ENCODE results near the gene FHIP2A. TPM values are rescaled to one million over a fixed set of nuclear protein-coding genes. Genes with fewer than 3 reads are reported as not detected.
"Not testable (repeated sequence)": the region's sequence is repeated elsewhere in the genome, so short reads cannot be mapped to it uniquely, and the experiment has no call there.

Gene FHIP2A
- total and polyA plus RNA-seq, 7 experiments from 2014 or later = 6.1 to 28.7 (median 18.2) TPM

GRCh38 chr10:114856544-114857287, 35.1 kb downstream of the FHIP2A start:
- CTCF ChIA-PET = interaction anchor here (0.7 kb wide), 1 partner anchor 185 kb away, joined by 4 read pairs; no protein-coding TSS in a partner anchor
- Mint-ChIP-seq H3K27me3 (no peaks in the 10 kb centered on the region), H3K4me1 (peaks cover 0 to 29% (median 0%) of the 10 kb centered on the region in 7 donors), H3K4me3 (peak overlapping the region in 5 of 10 donors; percentile 9 to 49 (median 34)), H3K36me3 (peaks cover 10 to 50% (median 26%) of the 10 kb centered on the region in 5 donors), H3K27ac (peak overlapping the region; percentile 32 to 81 (median 64)), H3K9me3 (no peaks in the 10 kb centered on the region)
- DNase-seq (peak in 1 of 9 donors; percentile 3), ATAC-seq (no peak)
- POLR2A ChIA-PET = no interaction called here
- H3K4me3 ChIP-seq (ENCODE audit: low read length) = no peak overlapping the region
- no peaks in the 10 kb centered on the region for H3K4me1 ChIP-seq (ENCODE audit: control insufficient read depth in 2 of 2, insufficient read depth in 2 of 2, low read length in 2 of 2)
- peaks cover 3 to 35% (median 23%) of the 10 kb centered on the region in 3 experiments for H3K36me3 ChIP-seq (ENCODE audit: control insufficient read depth in 2 of 3, insufficient read depth in 3 of 3, low read length in 3 of 3)
- H3K27me3 ChIP-seq (ENCODE audit: control insufficient read depth in 2 of 2, insufficient read depth in 2 of 2, low read length in 2 of 2) = no peaks in the 10 kb centered on the region
- no peaks in the 10 kb centered on the region for H3K9me3 ChIP-seq (ENCODE audit: control insufficient read depth in 2 of 3, low read length in 3 of 3)
- intact Hi-C loops (cut with micrococcal nuclease) = loop anchor here in 1 of 2 donors (1.0 to 2.0 kb wide), 2 partner anchors 34 to 82 kb away; partner anchors contain the start of gene TRUB1
- H3K27ac ChIP-seq (ENCODE audit: low read depth, low read length) = peak overlapping the region; percentile 39

GRCh38 chr10:114857288-114857565, 35.6 kb downstream of the FHIP2A start:
- H3K27me3 Mint-ChIP-seq; H3K27ac ChIP-seq (ENCODE audit: low read depth, low read length); H3K27me3 ChIP-seq (ENCODE audit: control insufficient read depth in 2 of 2, insufficient read depth in 2 of 2, low read length in 2 of 2); H3K4me1 ChIP-seq (ENCODE audit: control insufficient read depth in 2 of 2, insufficient read depth in 2 of 2, low read length in 2 of 2); H3K4me3 ChIP-seq (ENCODE audit: low read length); ATAC-seq; H3K9me3 Mint-ChIP-seq; DNase-seq; H3K9me3 ChIP-seq (ENCODE audit: control insufficient read depth in 2 of 3, low read length in 3 of 3); POLR2A ChIA-PET: not testable (repeated sequence)
- Mint-ChIP-seq H3K27ac (peak overlapping the region; percentile 32 to 81 (median 67)), H3K4me3 (peak overlapping the region in 4 of 10 donors; percentile 9 to 49 (median 20)), H3K36me3 (peaks cover 10 to 46% (median 23%) of the 10 kb centered on the region in 5 donors), H3K4me1 (peaks cover 0 to 29% (median 0%) of the 10 kb centered on the region in 7 donors)
- peaks cover 3 to 35% (median 24%) of the 10 kb centered on the region in 3 experiments for H3K36me3 ChIP-seq (ENCODE audit: control insufficient read depth in 2 of 3, insufficient read depth in 3 of 3, low read length in 3 of 3)
- CTCF ChIA-PET = interaction anchor here (0.7 kb wide), 1 partner anchor 185 kb away, joined by 4 read pairs; no protein-coding TSS in a partner anchor
- intact Hi-C loops (cut with micrococcal nuclease) = loop anchor here in 1 of 2 donors (2.0 kb wide), 1 partner anchor 34 kb away; no protein-coding TSS in a partner anchor

GRCh38 chr10:114857922-114858629, 36.5 kb downstream of the FHIP2A start:
- no peaks in the 10 kb centered on the region for H3K27me3 ChIP-seq (ENCODE audit: control insufficient read depth in 2 of 2, insufficient read depth in 2 of 2, low read length in 2 of 2)
- ChIA-PET POLR2A (no interaction called here), CTCF (no interaction called here)
- H3K36me3 ChIP-seq (ENCODE audit: control insufficient read depth in 2 of 3, insufficient read depth in 3 of 3, low read length in 3 of 3) = peaks cover 3 to 42% (median 18%) of the 10 kb centered on the region in 3 experiments
- H3K36me3 Mint-ChIP-seq = peaks cover 10 to 44% (median 28%) of the 10 kb centered on the region in 5 donors
- H3K27ac ChIP-seq (ENCODE audit: low read depth, low read length) = no peak overlapping the region
- no peaks in the 10 kb centered on the region for H3K4me1 ChIP-seq (ENCODE audit: control insufficient read depth in 2 of 2, insufficient read depth in 2 of 2, low read length in 2 of 2)
- H3K9me3 Mint-ChIP-seq = no peaks in the 10 kb centered on the region
- no peak overlapping the region for H3K4me3 Mint-ChIP-seq
- no peak for ATAC-seq
- H3K4me1 Mint-ChIP-seq = peaks cover 0 to 29% (median 0%) of the 10 kb centered on the region in 7 donors
- H3K27me3 Mint-ChIP-seq = no peaks in the 10 kb centered on the region
- intact Hi-C loops (cut with micrococcal nuclease) = loop anchor here in 1 of 2 donors (2.0 kb wide), 1 partner anchor 35 kb away; no protein-coding TSS in a partner anchor
- H3K9me3 ChIP-seq (ENCODE audit: control insufficient read depth in 2 of 3, low read length in 3 of 3) = no peaks in the 10 kb centered on the region
- peak overlapping the region in 3 of 9 donors; percentile 38 to 70 (median 64) for H3K27ac Mint-ChIP-seq
- H3K4me3 ChIP-seq (ENCODE audit: low read length) = no peak overlapping the region
- DNase-seq = no peak

- Histone ChIP-seq H3K27ac (ENCODE audit: low read depth, low read length) (no peak overlapping the region), H3K27me3 (ENCODE audit: control insufficient read depth in 2 of 2, insufficient read depth in 2 of 2, low read length in 2 of 2) (no peaks in the 10 kb centered on the region), H3K9me3 (ENCODE audit: control insufficient read depth in 2 of 3, low read length in 3 of 3) (no peaks in the 10 kb centered on the region), H3K4me1 (ENCODE audit: control insufficient read depth in 2 of 2, insufficient read depth in 2 of 2, low read length in 2 of 2) (no peaks in the 10 kb centered on the region), H3K36me3 (ENCODE audit: control insufficient read depth in 2 of 3, insufficient read depth in 3 of 3, low read length in 3 of 3) (peaks cover 3 to 42% (median 18%) of the 10 kb centered on the region in 3 experiments), H3K4me3 (ENCODE audit: low read length) (no peak overlapping the region)
- intact Hi-C loops (cut with micrococcal nuclease) = no loop called here
- POLR2A ChIA-PET = no interaction called here
- ATAC-seq (no peak), DNase-seq (no peak)
- no peaks in the 10 kb centered on the region for H3K9me3 Mint-ChIP-seq
- H3K27ac Mint-ChIP-seq = peak overlapping the region in 1 of 9 donors; percentile 74
- H3K36me3 Mint-ChIP-seq = peaks cover 10 to 47% (median 29%) of the 10 kb centered on the region in 5 donors
- H3K4me3 Mint-ChIP-seq = no peak overlapping the region
- CTCF ChIA-PET = no interaction called here
- H3K27me3 Mint-ChIP-seq = no peaks in the 10 kb centered on the region
- peaks cover 0 to 29% (median 0%) of the 10 kb centered on the region in 7 donors for H3K4me1 Mint-ChIP-seq
Observed at GRCh38 chr10:114859222-114859621, 37.6 kb downstream of the FHIP2A start.

GRCh38 chr10:114862456-114862855, 40.9 kb downstream of the FHIP2A start:
- Mint-ChIP-seq H3K4me1 (peaks cover 0 to 9% (median 0%) of the 10 kb centered on the region in 7 donors), H3K9me3 (peaks cover 0 to 5% (median 0%) of the 10 kb centered on the region in 11 donors), H3K36me3 (peaks cover 6 to 44% (median 39%) of the 10 kb centered on the region in 5 donors), H3K27ac (no peak overlapping the region), H3K4me3 (no peak overlapping the region), H3K27me3 (no peaks in the 10 kb centered on the region)
- POLR2A ChIA-PET = no interaction called here
- Histone ChIP-seq H3K4me1 (ENCODE audit: control insufficient read depth in 2 of 2, insufficient read depth in 2 of 2, low read length in 2 of 2) (no peaks in the 10 kb centered on the region), H3K27ac (ENCODE audit: low read depth, low read length) (no peak overlapping the region), H3K9me3 (ENCODE audit: control insufficient read depth in 2 of 3, low read length in 3 of 3) (no peaks in the 10 kb centered on the region), H3K36me3 (ENCODE audit: control insufficient read depth in 2 of 3, insufficient read depth in 3 of 3, low read length in 3 of 3) (peaks cover 3 to 29% (median 18%) of the 10 kb centered on the region in 3 experiments), H3K4me3 (ENCODE audit: low read length) (no peak overlapping the region), H3K27me3 (ENCODE audit: control insufficient read depth in 2 of 2, insufficient read depth in 2 of 2, low read length in 2 of 2) (no peaks in the 10 kb centered on the region)
- intact Hi-C loops (cut with micrococcal nuclease) = no loop called here
- DNase-seq = no peak
- CTCF ChIA-PET = no interaction called here
- no peak for ATAC-seq

- ChIA-PET CTCF (no interaction called here), POLR2A (no interaction called here)
Observed at GRCh38 chr10:114867365-114867764, 45.8 kb downstream of the FHIP2A start.

More at GRCh38 chr10:114867365-114867764, 45.8 kb downstream of the FHIP2A start:
- Histone ChIP-seq H3K4me3 (ENCODE audit: low read length) (no peak overlapping the region), H3K36me3 (ENCODE audit: control insufficient read depth in 2 of 3, insufficient read depth in 3 of 3, low read length in 3 of 3) (peaks cover 0 to 6% (median under 1%) of the 10 kb centered on the region in 3 experiments), H3K9me3 (ENCODE audit: control insufficient read depth in 2 of 3, low read length in 3 of 3) (no peaks in the 10 kb centered on the region), H3K27ac (ENCODE audit: low read depth, low read length) (no peak overlapping the region), H3K27me3 (ENCODE audit: control insufficient read depth in 2 of 2, insufficient read depth in 2 of 2, low read length in 2 of 2) (no peaks in the 10 kb centered on the region), H3K4me1 (ENCODE audit: control insufficient read depth in 2 of 2, insufficient read depth in 2 of 2, low read length in 2 of 2) (no peaks in the 10 kb centered on the region)
- Mint-ChIP-seq H3K4me1 (no peaks in the 10 kb centered on the region), H3K9me3 (peaks cover 0 to 5% (median 0%) of the 10 kb centered on the region in 11 donors), H3K36me3 (peaks cover 0 to 23% (median 18%) of the 10 kb centered on the region in 5 donors), H3K4me3 (no peak overlapping the region), H3K27me3 (peaks cover 0 to 12% (median 10%) of the 10 kb centered on the region in 5 donors), H3K27ac (no peak overlapping the region)
- ATAC-seq = no peak
- no peak for DNase-seq
- intact Hi-C loops (cut with micrococcal nuclease) = no loop called here

All from naive thymus-derived CD4-positive, alpha-beta T cell (primary cell).